HG02588 (cell line): ENCODE results near the gene IFI27.
"Not testable (repeated sequence)": the region's sequence is repeated elsewhere in the genome, so short reads cannot be mapped to it uniquely, and the experiment has no call there.

Experiments used
- ATAC-seq: cut with Tn5 transposase; IDR thresholded peaks from one replicate; pipeline ENCODE4 v1.9.1; 2021; ENCODE audit warnings: mild to moderate bottlenecking, moderate library complexity; ENCODE audit not compliant: unreplicated experiment

The IFI27 gene

DNA sequence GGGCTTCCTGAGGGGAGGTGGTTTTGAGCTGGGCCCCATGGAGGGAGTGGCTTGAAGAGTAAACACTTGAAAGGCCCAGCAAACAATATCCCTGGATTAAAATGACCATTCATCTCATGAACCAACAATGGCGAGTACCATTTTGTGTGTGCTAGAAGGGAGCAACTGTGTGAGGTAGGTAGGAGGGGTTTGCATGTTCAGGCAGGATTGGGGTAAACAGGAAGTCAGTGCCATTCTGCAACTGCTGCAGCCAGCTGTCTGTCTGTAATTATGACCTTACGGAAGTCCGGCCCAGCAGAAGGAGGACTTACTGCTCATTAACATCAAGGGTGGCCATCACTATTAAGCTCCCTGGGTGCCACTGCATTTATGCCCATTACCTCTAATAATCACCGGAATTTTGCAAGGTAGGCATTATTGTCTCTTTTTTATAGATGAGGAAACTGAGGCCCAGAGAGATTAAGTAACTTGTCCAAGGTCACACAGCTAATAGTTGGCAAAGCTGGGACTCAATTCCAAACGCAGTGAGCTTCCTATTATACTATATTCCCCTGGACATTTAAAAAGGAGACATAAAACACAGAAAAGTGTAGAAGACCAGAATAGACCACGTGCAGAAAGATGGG lies 35.5 kb downstream of the IFI27 start:
- ATAC-seq = no peak

DNA sequence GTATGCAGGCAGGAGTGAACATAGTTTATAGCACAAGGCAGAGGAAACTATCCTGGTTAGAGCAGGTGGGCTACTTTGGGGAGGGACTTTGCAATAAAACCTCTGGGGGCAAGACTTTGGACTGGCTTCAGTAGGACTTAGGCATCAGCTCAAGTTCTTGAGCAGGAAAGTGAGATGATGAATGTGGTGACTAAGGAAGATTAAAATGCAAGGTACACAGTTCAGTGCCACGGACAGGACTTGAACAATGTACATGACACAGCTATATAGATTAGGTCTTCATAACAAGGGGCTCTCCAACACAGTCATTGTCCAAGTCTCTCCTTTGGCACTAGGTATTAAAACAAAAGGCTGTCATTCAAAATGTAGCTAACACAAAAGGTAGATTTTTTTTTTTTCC lies 42.1 kb downstream of the IFI27 start:
- no peak for ATAC-seq

DNA sequence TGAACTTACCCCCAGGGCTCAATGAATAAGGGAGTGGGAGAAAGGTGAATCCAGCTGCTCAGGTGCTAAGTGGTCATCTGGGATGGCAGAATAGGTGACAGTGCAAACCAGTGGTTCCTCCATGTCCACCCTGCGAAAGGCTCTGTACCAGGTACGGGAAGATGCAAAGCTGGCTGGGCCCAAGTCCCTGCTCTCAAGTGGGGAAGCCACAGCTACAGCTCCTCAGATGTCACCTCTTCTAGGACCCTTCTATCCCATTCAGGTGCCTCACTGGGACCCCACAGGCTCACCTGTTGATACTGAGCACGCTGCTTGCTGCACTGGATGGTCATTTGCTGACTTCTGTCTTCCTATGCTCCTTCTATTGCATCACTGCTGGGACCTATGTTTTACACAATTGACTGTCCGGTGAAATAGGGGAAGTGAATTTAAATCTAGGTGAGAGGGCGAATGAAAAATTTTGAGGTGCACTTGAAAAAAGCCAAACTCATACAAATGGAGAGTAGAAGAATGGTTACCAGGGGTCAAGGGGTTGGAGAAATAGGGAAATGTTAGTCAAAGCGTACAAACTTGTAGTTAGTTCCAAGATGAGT lies 43.3 kb downstream of the IFI27 start:
- no peak for ATAC-seq

DNA sequence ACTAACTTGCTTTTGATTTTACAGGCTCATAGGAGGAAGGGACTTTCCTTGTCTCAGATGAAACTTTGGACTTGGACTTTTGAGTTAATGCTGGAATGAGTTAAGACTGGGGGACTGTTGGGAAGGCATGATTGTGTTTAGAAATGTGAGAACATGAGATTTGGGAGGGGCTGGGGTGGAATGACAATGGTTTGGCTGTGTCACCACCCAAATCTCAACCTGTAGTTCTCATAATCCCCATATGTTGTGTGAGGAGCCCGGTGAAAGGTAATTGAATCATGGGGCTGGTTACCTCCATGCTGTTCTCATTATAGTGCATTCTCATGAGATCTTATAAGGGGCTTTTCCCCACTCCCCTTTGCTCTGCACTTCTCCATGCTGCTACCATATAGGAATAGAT lies 45.6 kb downstream of the IFI27 start:
- ATAC-seq = not testable (repeated sequence)

DNA sequence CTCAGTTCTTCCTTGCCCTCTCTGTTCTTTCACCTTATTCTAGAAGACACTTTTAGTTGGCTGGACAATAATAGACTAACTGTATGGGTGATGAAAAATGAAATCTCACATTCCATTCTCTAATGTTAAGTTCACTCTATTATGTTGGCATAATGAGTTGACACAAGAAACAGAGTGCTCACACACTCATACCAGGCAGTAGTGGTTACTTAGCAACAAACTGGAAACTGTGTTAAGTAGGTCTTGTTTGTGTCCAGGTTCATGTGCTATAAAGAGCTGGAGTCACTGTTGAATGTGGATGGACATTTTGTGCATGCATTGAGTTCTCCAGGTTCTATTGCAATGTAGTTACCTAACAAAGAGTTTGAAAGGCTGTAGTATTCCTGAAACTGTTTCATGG lies 46.7 kb downstream of the IFI27 start:
- ATAC-seq = no peak

DNA sequence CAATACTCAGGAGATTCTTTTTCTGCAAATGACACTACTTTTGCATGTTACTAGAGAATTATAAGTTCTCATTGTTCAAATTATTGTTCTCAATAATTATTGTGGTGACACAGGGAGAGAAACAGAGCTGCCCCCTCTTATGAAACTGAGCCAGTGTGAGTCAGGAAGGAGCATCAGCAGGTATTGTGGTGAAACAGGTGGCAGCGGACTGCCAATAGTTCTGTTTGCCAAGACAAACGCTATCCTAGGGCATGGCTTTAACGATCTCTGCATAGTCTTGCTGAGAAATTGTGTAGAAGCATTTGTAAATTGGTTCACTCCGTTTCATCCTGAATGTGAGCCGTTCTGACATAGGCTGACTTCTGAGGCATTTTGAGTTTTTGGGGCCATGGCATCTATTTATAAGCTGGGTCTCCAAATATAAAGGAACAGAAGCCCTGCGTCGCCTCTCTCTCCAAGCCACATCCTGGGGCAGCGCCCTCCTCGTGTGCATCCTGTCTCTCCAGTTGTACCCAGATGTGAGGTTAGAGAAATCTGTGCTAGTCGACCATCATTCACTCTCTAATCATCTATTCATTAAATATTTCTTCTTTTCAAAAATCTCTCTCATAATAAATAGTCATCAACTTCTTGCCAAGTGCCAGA lies 47.8 kb downstream of the IFI27 start:
- ATAC-seq = no peak

DNA sequence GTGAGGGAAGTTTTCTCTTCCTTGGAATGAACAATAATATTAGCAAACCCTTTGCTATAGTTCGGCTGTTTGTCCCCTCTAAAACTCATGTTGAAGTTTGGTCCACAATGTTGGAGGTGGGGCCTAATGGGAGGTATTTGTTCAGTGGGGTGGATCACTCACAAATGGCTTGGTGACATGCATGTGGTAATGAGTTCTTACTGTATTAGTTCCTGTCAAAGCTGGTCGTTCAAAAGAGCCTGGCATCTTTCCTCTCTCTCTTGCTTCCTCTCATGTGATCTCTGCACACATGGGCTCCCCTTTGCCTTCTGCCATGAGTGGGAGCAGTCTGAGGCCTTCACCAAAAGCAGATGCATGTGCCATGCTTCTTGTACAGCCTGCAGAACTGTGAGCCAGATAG lies 50.5 kb downstream of the IFI27 start:
- no peak for ATAC-seq

DNA sequence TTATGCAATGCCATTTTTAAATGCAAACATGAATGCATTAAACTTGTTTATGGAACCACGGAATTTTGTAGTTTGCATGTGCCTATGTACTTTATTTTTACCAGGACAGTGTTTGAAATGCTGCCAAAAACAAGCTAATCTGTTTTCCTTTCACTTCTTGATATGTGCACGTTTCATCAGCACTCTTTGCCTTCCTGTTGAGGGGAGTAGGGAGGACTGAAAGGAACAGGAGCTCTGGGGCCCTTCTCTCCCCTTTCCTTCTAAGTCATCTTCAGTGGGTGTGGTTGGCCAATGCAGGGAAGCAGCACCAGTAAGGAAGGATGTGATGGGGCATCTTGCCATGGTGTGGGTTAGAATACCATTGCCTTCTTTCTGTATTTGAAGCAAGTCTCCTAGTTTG lies 51.4 kb downstream of the IFI27 start:
- no peak for ATAC-seq

DNA sequence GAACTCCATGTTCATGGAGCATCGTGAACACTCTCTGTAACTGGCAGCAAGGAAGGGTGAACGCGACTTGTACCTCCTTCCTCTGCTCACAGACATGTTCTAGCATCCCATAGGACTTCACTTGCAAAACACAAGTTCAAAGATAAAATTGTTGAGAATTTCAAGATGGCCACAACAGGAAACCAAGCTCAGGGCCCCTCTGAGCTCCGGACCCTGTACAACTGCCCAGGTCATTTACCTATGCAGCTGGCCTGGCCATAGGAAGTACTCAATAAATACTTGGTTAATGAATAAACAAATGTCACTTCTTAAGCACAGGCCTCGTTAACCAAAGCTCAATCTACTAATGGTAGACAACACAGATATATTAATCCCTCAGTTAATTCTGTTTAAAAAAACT lies 51.9 kb downstream of the IFI27 start:
- no peak for ATAC-seq

DNA sequence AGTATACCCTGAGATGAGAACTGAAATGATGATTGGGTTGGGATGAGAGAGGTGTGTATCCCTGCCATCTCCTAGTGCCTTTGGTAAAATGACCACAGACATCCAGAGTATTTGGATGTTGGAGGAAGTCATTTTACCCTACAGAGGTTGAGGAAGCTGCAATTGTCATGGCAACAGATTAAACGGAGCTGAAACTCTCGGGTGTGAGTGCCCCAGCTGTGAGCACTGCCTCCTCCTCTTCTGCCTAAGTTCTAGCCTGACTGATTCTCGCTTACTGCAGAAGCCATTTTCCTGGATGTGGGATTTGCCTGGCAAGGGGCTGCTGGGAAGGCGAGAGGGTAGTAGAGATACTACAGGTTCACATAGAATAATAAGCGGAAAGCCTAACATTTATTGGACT lies 53.3 kb downstream of the IFI27 start:
- ATAC-seq = no peak

DNA sequence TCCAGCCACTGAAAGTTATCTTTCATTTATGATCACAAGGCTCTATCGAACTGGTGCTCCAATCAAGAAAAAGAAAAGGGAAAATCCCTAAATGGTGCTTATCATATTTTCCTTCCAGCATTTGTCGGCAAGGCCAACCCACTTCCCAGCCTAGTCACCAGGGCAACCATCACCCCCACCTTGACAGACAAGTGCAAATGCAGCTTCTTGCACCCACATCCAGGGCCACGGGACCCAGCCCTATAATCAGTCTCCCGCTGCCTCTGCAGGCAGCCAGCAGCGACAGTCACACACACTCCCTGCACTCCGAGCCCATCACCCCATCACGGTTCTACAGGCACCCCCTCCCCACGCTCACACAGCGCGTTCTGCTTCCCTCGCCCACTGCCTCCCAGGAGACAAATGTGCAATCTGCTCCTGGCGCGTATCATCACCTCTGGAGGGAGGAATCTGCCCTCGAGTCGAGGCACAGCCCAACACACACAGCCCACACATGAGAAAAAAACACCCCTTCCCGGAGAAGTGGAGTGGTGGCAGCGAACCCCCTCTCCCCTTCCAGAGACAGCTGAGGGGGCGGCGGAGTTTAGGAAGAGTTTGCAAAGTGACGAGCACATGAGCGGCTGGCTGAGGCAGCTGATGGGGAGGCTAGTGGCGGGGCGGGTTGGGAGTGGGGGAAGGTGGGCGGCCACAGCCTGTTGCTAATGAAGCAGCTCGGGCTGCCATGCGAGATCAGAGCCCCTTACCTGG lies 54.3 kb downstream of the IFI27 start:
- ATAC-seq = no peak

DNA sequence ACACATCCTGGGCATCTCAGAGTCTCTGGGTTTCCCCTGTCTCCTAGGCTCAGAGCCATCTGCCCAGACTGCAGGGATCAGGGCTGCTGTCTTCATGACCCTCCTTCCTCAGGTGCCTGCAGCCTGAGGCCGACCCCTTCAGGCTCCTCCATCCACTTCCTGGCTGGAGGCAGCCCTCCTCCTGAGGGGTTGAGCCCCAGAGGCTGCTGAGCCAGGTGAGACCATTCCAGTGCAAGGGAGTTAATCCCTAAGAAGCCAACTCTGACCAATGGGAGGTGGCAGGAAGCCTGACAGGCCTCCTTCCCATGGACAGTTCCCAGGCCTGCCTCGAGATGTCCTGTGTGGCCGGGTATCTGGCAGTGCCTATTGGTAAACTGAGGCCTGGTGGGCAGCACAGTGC lies 55.2 kb downstream of the IFI27 start:
- no peak for ATAC-seq
